ENCODE data around the gene MRM1.

DNA sequence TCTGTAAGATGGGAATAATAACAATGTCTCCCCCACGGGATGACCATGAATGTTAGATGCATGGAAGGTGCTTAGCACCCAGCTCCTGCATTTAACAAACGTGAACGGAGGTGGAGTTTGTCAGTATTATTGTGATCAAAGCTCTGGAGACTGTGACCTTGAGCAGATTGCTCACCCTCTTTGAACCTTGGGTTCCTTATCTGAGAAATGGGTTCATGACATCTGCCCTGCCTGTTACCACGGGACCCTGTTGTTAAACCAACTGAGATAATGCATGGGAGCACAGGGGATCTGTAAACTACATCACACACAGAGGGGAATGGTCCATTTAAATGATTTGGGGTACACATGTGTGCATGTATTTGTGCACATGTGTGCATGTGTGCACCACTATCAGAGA lies 29.6 kb downstream of the MRM1 start:
- TF ChIP-seq POLR2A (IDR thresholded peaks at IDR 0.05): no peak
- TF ChIP-seq CTCF (IDR thresholded peaks at IDR 0.05): no peak
- TF ChIP-seq POLR2AphosphoS5 (IDR thresholded peaks at IDR 0.05; ENCODE audit: insufficient read depth in 1 of 2, low read depth in 1 of 2): no peak

Data from vagina (tissue), 2 donors.